Thoracic aorta (tissue), 2 donors: ENCODE results near the gene TMEM179. TPM values are rescaled to one million over a fixed set of nuclear protein-coding genes. Genes with fewer than 3 reads are reported as not detected.

Experiments used
- ATAC-seq: fragments of 150-250 bp; one replicate; pipeline ENCODE4 v1.8.0; 2017; ENCODE audit warnings: low read depth; ENCODE audit not compliant: insufficient number of reproducible peaks, low FRiP score
- DNase-seq: peaks from one replicate; pipeline ENCODE4 v3.0.0-alpha.2; 2020; ENCODE audit warnings: low spot score
- H3K27ac ChIP-seq, 2 donors: fragments of 200-600 bp; sonication (generic); 1 replicate in 1 of 2; 2 replicates in 1 of 2; pipeline ENCODE4 v1.5.1; 2016; ENCODE audit warnings: mild to moderate bottlenecking in 2 of 2, moderate library complexity in 2 of 2
- H3K27me3 ChIP-seq: fragments of 200-600 bp; sonication (generic); replicated peaks from 2 replicates; pipeline ENCODE4 v1.6.0; 2016; ENCODE audit warnings: mild to moderate bottlenecking; ENCODE audit not compliant: insufficient read depth
- H3K36me3 ChIP-seq: fragments of 200-600 bp; sonication (generic); one replicate; pipeline ENCODE4 v1.5.1; 2016
- H3K4me1 ChIP-seq, 2 donors: fragments of 200-600 bp; sonication (generic); 1 replicate in 1 of 2; 2 replicates in 1 of 2; pipeline versions ENCODE4 v1.5.1 to v1.6.0; 2016; ENCODE audit warnings: low read depth in 2 of 2, mild to moderate bottlenecking in 1 of 2; ENCODE audit not compliant: control insufficient read depth in 1 of 2
- H3K4me3 ChIP-seq: fragments of 200-600 bp; sonication (generic); 2 replicates; pipeline ENCODE4 v1.5.1; 2016; ENCODE audit warnings: mild to moderate bottlenecking
- H3K9me3 ChIP-seq: fragments of 200-600 bp; sonication (generic); 2 replicates; pipeline ENCODE4 v1.5.1; 2016
- total RNA-seq, 2 donors: library from RNA; depleted of rRNA; stranded (reverse); fragments of >200 nt; gene quantifications; one replicate each; pipeline versions ENCODE4 v1.1.0 to v1.2.3, GENCODE V29; 2016
- TF ChIP-seq, protein P1 (sequence below): fragments of 200-600 bp; sonication (generic); IDR thresholded peaks from one replicate; pipeline ENCODE4 v1.5.1; 2019; ENCODE audit warnings: antibody characterized with exemption

TMEM179 gene
- total RNA-seq, 2 donors from 2014 or later, result not detected

DNA sequence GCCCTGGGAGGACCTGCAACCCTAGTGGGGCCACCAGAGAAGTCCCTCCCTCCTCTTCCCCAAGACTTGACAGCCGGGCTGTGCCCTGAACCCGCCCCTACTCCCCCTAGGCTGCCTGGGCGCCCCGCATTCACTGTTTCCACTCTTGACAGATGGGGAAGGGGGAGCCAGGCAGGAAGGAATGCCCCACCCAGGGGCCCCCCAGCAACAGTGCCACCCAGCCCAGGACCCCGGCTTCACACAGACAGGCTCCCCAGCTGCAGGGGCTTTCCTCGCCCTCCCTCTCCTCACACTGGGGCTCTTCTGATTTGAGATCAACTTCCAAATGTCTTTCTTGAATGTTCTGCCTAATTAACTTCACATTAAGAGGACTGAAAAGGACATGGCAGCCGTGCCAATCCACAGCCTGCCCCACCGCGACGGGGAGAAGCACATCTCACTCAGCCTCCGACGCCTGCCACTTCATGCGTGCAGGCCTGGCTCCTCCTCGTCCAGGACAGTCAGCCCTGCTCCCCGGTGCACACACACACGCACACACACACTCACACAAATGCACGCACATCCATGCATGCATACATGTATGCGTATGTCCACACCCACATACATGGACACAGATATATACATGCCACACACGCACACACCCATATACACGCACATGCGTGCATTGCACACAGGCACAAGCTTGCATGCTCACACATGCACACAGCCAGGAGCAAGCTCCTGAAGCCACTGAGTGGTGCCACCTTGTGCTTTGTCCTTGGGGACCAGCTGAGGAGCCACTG, 44.6 kb downstream of the TMEM179 start:
- Histone ChIP-seq H3K27ac (no peak overlapping the region), H3K4me3 (no peak overlapping the region), H3K36me3 (no peaks in the 10 kb centered on the region), H3K9me3 (no peaks in the 10 kb centered on the region), H3K27me3 (no peaks in the 10 kb centered on the region), H3K4me1 (peaks cover 0 to 5% of the 10 kb centered on the region in 2 donors)
- DNase-seq (no peak), ATAC-seq (no peak)
- TF ChIP-seq, protein P1, sequence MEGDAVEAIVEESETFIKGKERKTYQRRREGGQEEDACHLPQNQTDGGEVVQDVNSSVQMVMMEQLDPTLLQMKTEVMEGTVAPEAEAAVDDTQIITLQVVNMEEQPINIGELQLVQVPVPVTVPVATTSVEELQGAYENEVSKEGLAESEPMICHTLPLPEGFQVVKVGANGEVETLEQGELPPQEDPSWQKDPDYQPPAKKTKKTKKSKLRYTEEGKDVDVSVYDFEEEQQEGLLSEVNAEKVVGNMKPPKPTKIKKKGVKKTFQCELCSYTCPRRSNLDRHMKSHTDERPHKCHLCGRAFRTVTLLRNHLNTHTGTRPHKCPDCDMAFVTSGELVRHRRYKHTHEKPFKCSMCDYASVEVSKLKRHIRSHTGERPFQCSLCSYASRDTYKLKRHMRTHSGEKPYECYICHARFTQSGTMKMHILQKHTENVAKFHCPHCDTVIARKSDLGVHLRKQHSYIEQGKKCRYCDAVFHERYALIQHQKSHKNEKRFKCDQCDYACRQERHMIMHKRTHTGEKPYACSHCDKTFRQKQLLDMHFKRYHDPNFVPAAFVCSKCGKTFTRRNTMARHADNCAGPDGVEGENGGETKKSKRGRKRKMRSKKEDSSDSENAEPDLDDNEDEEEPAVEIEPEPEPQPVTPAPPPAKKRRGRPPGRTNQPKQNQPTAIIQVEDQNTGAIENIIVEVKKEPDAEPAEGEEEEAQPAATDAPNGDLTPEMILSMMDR, result no peak

DNA sequence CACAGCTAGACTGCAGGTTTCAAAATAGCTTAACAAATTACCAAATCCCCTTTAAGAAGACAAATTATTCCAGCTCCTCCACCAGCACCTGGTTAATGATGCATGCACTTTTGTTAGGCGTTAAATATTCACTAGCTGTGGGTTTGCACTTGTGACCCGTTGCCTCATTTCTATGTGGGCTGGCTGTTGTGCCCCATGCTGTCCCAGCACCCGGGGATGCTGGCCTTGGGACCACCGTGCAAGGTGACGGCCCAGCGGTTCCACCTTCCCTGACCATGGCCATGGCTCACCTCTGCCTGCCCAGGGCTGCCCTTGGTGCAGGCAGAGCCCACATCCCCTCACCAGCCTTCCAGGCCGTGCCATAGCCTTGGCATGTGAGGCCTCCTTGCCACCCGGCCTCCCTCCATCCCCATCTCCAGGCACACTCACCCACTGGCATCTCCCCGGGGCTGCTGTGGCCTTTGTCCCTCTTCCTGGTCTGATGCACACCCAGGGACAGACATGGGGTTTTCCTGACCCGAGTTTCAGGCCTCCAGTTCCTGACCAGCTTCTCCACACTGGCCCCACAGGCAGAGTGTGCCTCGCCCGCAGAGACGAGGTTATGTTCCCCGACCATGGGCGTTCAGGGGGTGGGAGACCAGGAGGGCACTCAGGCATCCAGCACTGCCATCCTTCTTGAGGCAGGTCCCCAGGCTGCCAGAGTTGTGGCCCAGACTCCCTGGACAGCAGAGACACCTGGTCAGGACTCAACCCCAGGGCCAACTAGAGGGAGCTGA, 45.4 kb downstream of the TMEM179 start:
- Histone ChIP-seq H3K36me3 (no peaks in the 10 kb centered on the region), H3K4me3 (no peak overlapping the region), H3K9me3 (no peaks in the 10 kb centered on the region), H3K4me1 (peaks cover 0 to 4% of the 10 kb centered on the region in 2 donors), H3K27me3 (no peaks in the 10 kb centered on the region), H3K27ac (no peak overlapping the region)
- ATAC-seq, result no peak
- TF ChIP-seq, protein P1, result no peak
- no peak for DNase-seq

DNA sequence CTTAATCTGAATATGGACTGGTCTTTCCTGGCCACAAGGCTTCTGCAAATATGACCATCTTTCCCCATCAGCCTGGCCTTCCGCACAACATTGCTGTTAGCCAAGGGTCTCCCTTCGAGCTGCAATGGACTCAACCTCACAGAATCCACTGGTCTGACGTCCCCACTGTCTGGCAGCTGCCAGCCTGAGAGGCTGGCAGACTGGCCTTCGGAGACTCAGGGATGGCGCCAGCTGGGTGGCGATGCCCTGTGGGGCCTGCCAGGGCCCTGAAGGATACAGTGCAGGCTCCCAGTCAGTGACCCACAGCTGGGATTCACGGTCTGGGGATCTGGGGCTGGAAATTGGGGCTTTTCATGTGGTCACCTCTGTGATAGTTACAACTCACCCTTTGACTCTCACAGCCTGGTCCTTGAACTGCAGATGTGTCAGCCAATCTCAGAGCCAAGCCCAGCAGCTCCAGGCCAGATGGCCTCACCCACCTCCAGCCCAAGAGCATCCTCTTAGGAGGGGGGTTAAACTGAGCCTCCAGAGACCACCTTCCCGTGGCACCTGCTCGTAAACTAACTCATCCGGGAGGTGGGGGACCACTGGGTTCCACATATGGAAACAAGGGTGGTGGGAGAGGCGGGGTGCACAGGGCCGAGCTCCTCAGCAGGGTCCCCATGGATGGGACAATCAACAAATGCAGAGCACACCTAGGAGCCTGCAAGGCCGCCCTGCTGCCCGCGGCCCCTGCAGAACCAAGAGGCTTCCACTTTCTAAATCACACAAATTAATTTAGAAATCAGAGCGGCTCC, 46.1 kb downstream of the TMEM179 start:
- TF ChIP-seq, protein P1, result no peak
- no peak for ATAC-seq

DNA sequence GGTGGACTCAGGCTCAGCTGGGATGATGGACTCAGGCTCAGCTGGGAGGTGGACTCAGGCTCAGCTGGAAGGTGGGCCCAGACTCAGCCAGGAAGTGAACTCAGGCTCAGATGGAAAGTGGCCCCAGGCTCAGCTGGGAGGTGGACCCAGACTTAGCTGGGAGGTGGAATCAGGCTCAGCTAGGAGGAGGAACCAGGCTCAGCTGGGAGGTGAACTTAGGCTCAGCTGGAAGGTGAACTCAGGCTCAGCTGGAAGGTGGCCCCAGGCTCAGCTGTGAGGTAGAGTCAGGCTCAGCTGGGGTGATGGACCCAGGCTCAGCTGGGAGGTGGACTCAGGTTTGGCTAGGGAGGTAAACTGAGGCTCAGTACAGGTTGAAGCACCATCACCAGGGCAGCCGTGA, 46.8 kb downstream of the TMEM179 start:
- Histone ChIP-seq H3K4me1 (no peaks in the 10 kb centered on the region), H3K4me3 (no peak overlapping the region), H3K9me3 (no peaks in the 10 kb centered on the region), H3K36me3 (no peaks in the 10 kb centered on the region), H3K27ac (no peak overlapping the region), H3K27me3 (no peaks in the 10 kb centered on the region)
- DNase-seq (no peak), ATAC-seq (no peak)
- TF ChIP-seq, protein P1, result no peak

More for the DNA sequence above, 46.1 kb downstream of the TMEM179 start:
- Histone ChIP-seq H3K36me3 (no peaks in the 10 kb centered on the region), H3K27me3 (no peaks in the 10 kb centered on the region), H3K27ac (no peak overlapping the region), H3K9me3 (no peaks in the 10 kb centered on the region), H3K4me3 (no peak overlapping the region), H3K4me1 (no peaks in the 10 kb centered on the region)
- DNase-seq, result no peak

DNA sequence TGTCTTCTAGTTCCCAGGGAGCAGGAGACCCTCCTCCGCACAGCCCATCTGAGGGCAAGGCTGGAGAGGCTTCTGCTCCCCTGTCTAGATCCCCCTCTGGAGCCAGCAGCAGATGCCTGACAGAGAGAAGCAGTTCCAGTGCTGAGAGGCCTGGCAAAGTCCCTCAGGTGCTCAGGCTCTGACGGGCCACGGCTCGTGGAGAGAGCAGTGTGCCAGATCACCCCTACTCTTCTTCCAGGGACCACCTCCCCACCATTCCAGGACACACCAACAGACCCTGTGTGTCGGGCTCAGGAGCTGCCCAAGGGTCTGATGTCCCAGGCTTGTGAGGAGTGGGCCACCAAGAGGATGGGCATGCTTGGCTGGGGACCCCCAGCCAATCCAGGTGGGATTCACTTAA, 47.5 kb downstream of the TMEM179 start:
- ATAC-seq (no peak), DNase-seq (no peak)
- no peaks in the 10 kb centered on the region for H3K9me3 ChIP-seq
- TF ChIP-seq, protein P1, result no peak
- H3K27me3 ChIP-seq, result no peaks in the 10 kb centered on the region
- no peaks in the 10 kb centered on the region for H3K4me1 ChIP-seq
- H3K4me3 ChIP-seq, result no peak overlapping the region
- no peaks in the 10 kb centered on the region for H3K36me3 ChIP-seq
- H3K27ac ChIP-seq, result no peak overlapping the region
